B cell (primary cell): ENCODE results near the gene TMEM9.

ENCODE experiments used
- EZH2 ChIP-seq: IDR thresholded peaks from 2 replicates; pipeline ENCODE4 v1.6.1; 2012; ENCODE audit warnings: borderline replicate concordance, low read depth, mild to moderate bottlenecking, moderate library complexity, low read length; ENCODE audit not compliant: insufficient read depth, poor library complexity, severe bottlenecking
- TF ChIP-seq, protein P1 (sequence below): fragments of 200-600 bp; IDR thresholded peaks from one replicate; pipeline ENCODE4 v1.8.0; 2022; ENCODE audit warnings: antibody characterized with exemption, mild to moderate bottlenecking

DNA sequence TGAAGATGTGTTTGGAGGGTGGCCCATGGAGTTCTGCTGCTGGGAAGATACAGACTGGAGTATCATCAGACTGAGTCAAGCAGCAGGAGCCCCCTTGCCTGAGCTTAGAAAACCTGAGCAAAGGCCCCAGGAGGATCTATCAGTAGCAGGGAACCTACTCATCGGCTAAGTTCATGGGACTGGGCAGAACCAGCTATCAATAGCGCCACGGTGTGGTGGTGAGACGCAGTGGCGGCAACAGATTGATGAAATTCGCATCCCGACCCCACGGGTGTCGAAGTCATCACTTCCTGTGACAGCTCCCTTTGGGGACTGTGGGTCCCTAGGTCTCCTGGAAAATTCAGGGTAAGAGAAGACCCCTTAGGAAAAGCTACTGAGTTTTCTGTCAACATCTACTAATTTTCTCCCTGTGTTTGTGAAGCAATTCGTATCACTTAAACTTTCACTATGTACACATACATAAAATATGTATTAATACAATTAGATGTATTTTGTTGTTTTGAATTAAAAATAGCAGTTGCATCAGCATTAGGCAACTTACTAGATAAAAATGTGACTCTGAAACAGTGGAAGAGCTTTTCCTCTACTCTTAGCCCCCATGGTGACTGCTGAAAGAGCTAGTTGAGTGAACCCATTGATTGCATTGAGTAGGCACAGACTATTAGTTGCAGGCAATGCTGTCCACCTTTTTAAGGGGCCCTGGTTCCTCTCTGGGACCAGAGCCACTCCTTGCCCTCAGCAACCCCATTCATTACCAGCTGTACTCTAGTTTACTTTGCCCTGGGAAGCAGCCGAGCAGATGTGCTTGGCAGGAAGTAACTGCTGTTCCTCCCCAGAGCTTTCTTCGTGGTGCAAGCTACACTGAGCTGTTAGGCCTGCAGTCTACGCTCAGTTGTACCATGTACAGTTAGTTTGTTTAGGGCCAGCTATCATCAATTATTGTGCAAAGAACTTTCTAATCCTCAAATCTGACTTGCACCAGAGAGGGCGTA is 34.8 kb downstream of the TMEM9 start:
- TF ChIP-seq, protein P1, sequence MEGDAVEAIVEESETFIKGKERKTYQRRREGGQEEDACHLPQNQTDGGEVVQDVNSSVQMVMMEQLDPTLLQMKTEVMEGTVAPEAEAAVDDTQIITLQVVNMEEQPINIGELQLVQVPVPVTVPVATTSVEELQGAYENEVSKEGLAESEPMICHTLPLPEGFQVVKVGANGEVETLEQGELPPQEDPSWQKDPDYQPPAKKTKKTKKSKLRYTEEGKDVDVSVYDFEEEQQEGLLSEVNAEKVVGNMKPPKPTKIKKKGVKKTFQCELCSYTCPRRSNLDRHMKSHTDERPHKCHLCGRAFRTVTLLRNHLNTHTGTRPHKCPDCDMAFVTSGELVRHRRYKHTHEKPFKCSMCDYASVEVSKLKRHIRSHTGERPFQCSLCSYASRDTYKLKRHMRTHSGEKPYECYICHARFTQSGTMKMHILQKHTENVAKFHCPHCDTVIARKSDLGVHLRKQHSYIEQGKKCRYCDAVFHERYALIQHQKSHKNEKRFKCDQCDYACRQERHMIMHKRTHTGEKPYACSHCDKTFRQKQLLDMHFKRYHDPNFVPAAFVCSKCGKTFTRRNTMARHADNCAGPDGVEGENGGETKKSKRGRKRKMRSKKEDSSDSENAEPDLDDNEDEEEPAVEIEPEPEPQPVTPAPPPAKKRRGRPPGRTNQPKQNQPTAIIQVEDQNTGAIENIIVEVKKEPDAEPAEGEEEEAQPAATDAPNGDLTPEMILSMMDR: peak; percentile 69
- no peak for TF ChIP-seq EZH2
